IMR-90 (cell line): Measurements from ENCODE around the gene PLCL2. TPM values are rescaled to one million over a fixed set of nuclear protein-coding genes. Genes with fewer than 3 reads are reported as not detected.

Source experiments
- ATAC-seq: fragments of 200-7000 bp; cut with Tn5 transposase; 2 replicates; pipeline ENCODE4 v1.9.1; 2020; ENCODE audit warnings: low read depth, mild to moderate bottlenecking, moderate library complexity
- BruUV-seq: library from RNA; stranded (reverse); fragments of 400-500 nt; replicated peaks from 2 replicates; lab custom pipeline; 2021; lab: Mats Ljungman, UMichigan
- CTCF ChIA-PET: fragments of 300-600 bp; formaldehyde crosslinking; extraction: SDS; loops from one replicate; lab custom pipeline; 2021; ENCODE audit warnings: antibody characterized with exemption; lab: Yijun Ruan, JAX
- POLR2A ChIA-PET: fragments of 300-600 bp; sonication (Branson Sonifier 250); formaldehyde crosslinking; loops from one replicate; lab custom pipeline; 2022; ENCODE audit warnings: antibody characterized with exemption; ENCODE audit not compliant: unreplicated experiment; lab: Charles Lee
- DNase-seq: peaks from one replicate; pipeline ENCODE4 v3.0.0; 2013
- H2AFZ ChIP-seq: replicated peaks from 2 replicates; pipeline ENCODE3; 2013; ENCODE audit warnings: low read length, mild to moderate bottlenecking; ENCODE audit not compliant: poor library complexity
- H2AK5ac ChIP-seq: 2 replicates; pipeline ENCODE4 v1.6.1; 2013; ENCODE audit warnings: low read depth, low read length, inconsistent platforms
- H2AK9ac ChIP-seq: replicated peaks from 2 replicates; pipeline ENCODE3; 2013; ENCODE audit warnings: mild to moderate bottlenecking, low read depth, low read length, moderate library complexity; ENCODE audit not compliant: poor library complexity
- H2BK120ac ChIP-seq: 2 replicates; pipeline ENCODE4 v1.6.1; 2013; ENCODE audit warnings: low read depth, low read length, inconsistent platforms
- H2BK15ac ChIP-seq: 3 replicates; pipeline ENCODE4 v1.6.1; 2013; ENCODE audit warnings: low read depth, low read length, inconsistent platforms
- H2BK20ac ChIP-seq: 2 replicates; pipeline ENCODE4 v1.6.1; 2013; ENCODE audit warnings: low read depth, mild to moderate bottlenecking, inconsistent platforms, low read length, moderate library complexity
- H2BK5ac ChIP-seq: 2 replicates; pipeline ENCODE4 v1.6.1; 2013; ENCODE audit warnings: mild to moderate bottlenecking, low read depth, low read length, inconsistent platforms; ENCODE audit not compliant: poor library complexity, severe bottlenecking
- H3K14ac ChIP-seq: replicated peaks from 2 replicates; pipeline ENCODE4 v1.6.1; 2013; ENCODE audit warnings: low read depth, low read length, inconsistent platforms
- H3K18ac ChIP-seq: 2 replicates; pipeline ENCODE4 v1.6.1; 2013; ENCODE audit warnings: low read depth, low read length, control low read depth
- H3K23ac ChIP-seq: 2 replicates; pipeline ENCODE4 v1.6.1; 2013; ENCODE audit warnings: low read depth, low read length, inconsistent platforms
- H3K27ac ChIP-seq: 2 replicates; pipeline ENCODE4 v1.5.1; 2013; ENCODE audit warnings: mild to moderate bottlenecking, control low read depth, low read length; ENCODE audit not compliant: insufficient read depth
- H3K27me3 ChIP-seq: 2 replicates; pipeline ENCODE4 v1.6.1; 2013; ENCODE audit warnings: low read length; ENCODE audit not compliant: control insufficient read depth, insufficient read depth
- H3K36me3 ChIP-seq: 2 replicates; pipeline ENCODE4 v1.6.1; 2013; ENCODE audit warnings: low read length, mixed read lengths; ENCODE audit not compliant: control insufficient read depth, insufficient read depth
- H3K4ac ChIP-seq: 2 replicates; pipeline ENCODE4 v1.6.1; 2013; ENCODE audit warnings: low read depth, low read length, inconsistent platforms
- H3K4me1 ChIP-seq: 2 replicates; pipeline ENCODE4 v1.6.1; 2013; ENCODE audit warnings: low read length, mixed read lengths; ENCODE audit not compliant: control insufficient read depth, insufficient read depth
- H3K4me2 ChIP-seq: 2 replicates; pipeline ENCODE4 v1.6.1; 2013; ENCODE audit warnings: low read depth, mild to moderate bottlenecking, control low read depth, low read length, moderate library complexity
- H3K4me3 ChIP-seq: 2 replicates; pipeline ENCODE4 v1.5.1; 2013; ENCODE audit warnings: low read depth, mild to moderate bottlenecking, control low read depth, low read length, moderate library complexity; ENCODE audit not compliant: insufficient read depth
- H3K56ac ChIP-seq: 2 replicates; pipeline ENCODE4 v1.6.1; 2013; ENCODE audit warnings: low read length, inconsistent platforms; ENCODE audit not compliant: insufficient read depth; ENCODE audit errors: extremely low read depth
- H3K79me1 ChIP-seq, 2 experiments: 2 replicates each; pipeline ENCODE4 v1.6.1; 2013; ENCODE audit warnings: low read length in 2 of 2, inconsistent platforms in 1 of 2, low read depth in 1 of 2
- H3K9ac ChIP-seq: 2 replicates; pipeline ENCODE4 v1.6.1; 2013; ENCODE audit warnings: low read depth, low read length, control low read depth
- H3K9me1 ChIP-seq: 2 replicates; pipeline ENCODE4 v1.6.1; 2013; ENCODE audit warnings: low read length, inconsistent platforms; ENCODE audit not compliant: insufficient read depth
- H3K9me3 ChIP-seq: 2 replicates; pipeline ENCODE4 v1.6.1; 2013; ENCODE audit warnings: low read length; ENCODE audit not compliant: control insufficient read depth, insufficient read depth
- H4K20me1 ChIP-seq: 2 replicates; pipeline ENCODE4 v1.6.1; 2013; ENCODE audit warnings: low read length, inconsistent platforms; ENCODE audit not compliant: insufficient read depth
- H4K5ac ChIP-seq: 2 replicates; pipeline ENCODE4 v1.6.1; 2013; ENCODE audit warnings: mild to moderate bottlenecking, low read depth, low read length, control low read depth
- H4K8ac ChIP-seq, 2 experiments: 2 replicates each; pipeline ENCODE4 v1.6.1; 2013; ENCODE audit warnings: low read depth in 2 of 2, low read length in 2 of 2, control low read depth in 1 of 2, inconsistent platforms in 1 of 2
- H4K91ac ChIP-seq: 2 replicates; pipeline ENCODE4 v1.6.1; 2013; ENCODE audit warnings: low read depth, low read length, inconsistent platforms; ENCODE audit not compliant: insufficient read depth
- BHLHE40 ChIP-seq: fragments of 150-350 bp; IDR thresholded peaks from 2 replicates; pipeline ENCODE4 v1.6.1; 2016; ENCODE audit warnings: mild to moderate bottlenecking, low read depth, low read length
- CEBPB ChIP-seq: IDR thresholded peaks from 2 replicates; pipeline ENCODE4 v1.6.1; 2012; ENCODE audit warnings: low read depth, low read length, improper control_type of control experiment
- CTCF ChIP-seq: conservative IDR thresholded peaks from 2 replicates; pipeline ENCODE4 v1.5.1; 2012; ENCODE audit warnings: mild to moderate bottlenecking, low read depth, low read length, improper control_type of control experiment
- ELK1 ChIP-seq: fragments of 150-350 bp; IDR thresholded peaks from 2 replicates; pipeline ENCODE4 v1.6.1; 2016; ENCODE audit warnings: low read depth, mild to moderate bottlenecking, low read length, moderate library complexity, borderline replicate concordance
- FOS ChIP-seq: fragments of 150-350 bp; IDR thresholded peaks from 2 replicates; pipeline ENCODE4 v1.6.1; 2016; ENCODE audit warnings: low read depth, low read length
- MAFK ChIP-seq: IDR thresholded peaks from 2 replicates; pipeline ENCODE4 v1.6.1; 2012; ENCODE audit warnings: low read depth, low read length, improper control_type of control experiment
- MAZ ChIP-seq: IDR thresholded peaks from 2 replicates; pipeline ENCODE4 v1.6.1; 2012; ENCODE audit warnings: low read depth, mild to moderate bottlenecking, low read length, improper control_type of control experiment, moderate library complexity, borderline replicate concordance
- MXI1 ChIP-seq: IDR thresholded peaks from 2 replicates; pipeline ENCODE4 v1.6.1; 2012; ENCODE audit warnings: low read depth, mild to moderate bottlenecking, low read length, moderate library complexity, borderline replicate concordance
- NFE2L2 ChIP-seq: fragments of 150-350 bp; IDR thresholded peaks from 2 replicates; pipeline ENCODE4 v1.6.1; 2016; ENCODE audit warnings: low read depth, mild to moderate bottlenecking, low read length
- RAD21 ChIP-seq: IDR thresholded peaks from 2 replicates; pipeline ENCODE4 v1.6.1; 2012; ENCODE audit warnings: low read length, improper control_type of control experiment
- RCOR1 ChIP-seq: IDR thresholded peaks from 2 replicates; pipeline ENCODE4 v1.6.1; 2012; ENCODE audit warnings: mild to moderate bottlenecking, low read length, improper control_type of control experiment; ENCODE audit not compliant: insufficient replicate concordance
- RFX5 ChIP-seq: IDR thresholded peaks from 2 replicates; pipeline ENCODE4 v1.8.0; 2012; ENCODE audit warnings: low read depth, mild to moderate bottlenecking, low read length, moderate library complexity
- WGBS, 2 experiments: methylation state at CpG; one replicate each; pipeline versions ENCODE4 v1.1.5 to v1.1.7; 2013; ENCODE audit warnings: missing lambda C conversion rate in 2 of 2; ENCODE audit not compliant: insufficient read length in 1 of 2; ENCODE audit errors: extremely low coverage in 2 of 2; 5-methylcytosine and 5-hydroxymethylcytosine counted together
- dilution Hi-C: fragments of 300-500 bp; cut with HindIII; formaldehyde crosslinking; loops from one replicate; pipeline ENCODE4 v1.14.3; 2018; ENCODE audit warnings: low sequenced_read_pairs; ENCODE audit not compliant: unreplicated experiment
- in situ Hi-C: fragments of 300-500 bp; cut with MboI; formaldehyde crosslinking; loops from 3 replicates; pipeline ENCODE4 v1.14.3; 2019; ENCODE audit warnings: low sequenced_read_pairs, inconsistent platforms, mixed read lengths
- intact Hi-C: fragments of 100-400 bp; cut with micrococcal nuclease; formaldehyde crosslinking; loops from 2 replicates; pipeline ENCODE4 v1.10.0; 2022
- polyA plus RNA-seq, 3 experiments: library from polyadenylated mRNA; depleted of rRNA; stranded (reverse); fragments of >200 nt; gene quantifications; 2 replicates each; pipeline ENCODE4 v1.2.3, GENCODE V29; 2012; ENCODE audit warnings: low replicate concordance in 1 of 3
- total RNA-seq: library from RNA; depleted of rRNA; stranded (reverse); fragments of >200 nt; gene quantifications from 2 replicates; pipeline ENCODE4 v1.2.3, GENCODE V29; 2012

The PLCL2 gene
- total and polyA plus RNA-seq, 2 of the 4 experiments (the other 2 are of a cell fraction): 0.92 to 3.8 TPM

DNA sequence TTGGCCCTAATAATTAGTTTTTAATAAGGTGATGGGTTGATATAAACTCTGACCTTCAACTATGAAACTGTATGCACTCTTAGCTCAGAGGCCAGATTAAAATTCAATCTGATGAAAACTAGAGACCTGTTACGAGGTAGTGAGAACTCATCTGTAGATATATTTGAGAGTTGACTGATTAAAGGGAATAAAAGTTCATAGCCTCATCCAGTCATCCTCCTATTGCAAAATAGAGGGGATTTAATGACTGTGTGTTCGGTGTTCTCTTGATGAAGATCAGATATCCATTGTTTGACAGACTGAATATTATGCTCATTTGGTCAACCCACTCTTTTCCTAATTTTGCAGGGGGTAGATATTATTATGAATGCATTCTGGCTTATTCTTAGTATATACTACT is 23.3 kb upstream of the PLCL2 start:
- H3K9me3 ChIP-seq: no peaks in the 10 kb centered on the region
- no peak overlapping the region for H3K23ac ChIP-seq
- WGBS, 2 experiments: 60% methylated on average over 1 of the region's 2 CpGs; no CpG with 5 or more reads in 1 of the 2 experiments
- H2BK120ac ChIP-seq: no peak overlapping the region
- H2AK9ac ChIP-seq: no peak overlapping the region
- H2AFZ ChIP-seq: no peak overlapping the region
- H4K20me1 ChIP-seq: no peaks in the 10 kb centered on the region
- no peaks in the 10 kb centered on the region for H3K36me3 ChIP-seq
- H2AK5ac ChIP-seq: no peak overlapping the region
- no peak overlapping the region for H2BK5ac ChIP-seq
- in situ Hi-C loops (no loop called here), intact Hi-C loops (no loop called here), dilution Hi-C loops (no loop called here)
- H3K18ac ChIP-seq: no peak overlapping the region
- DNase-seq (no peak), ATAC-seq (no peak)
- no peak overlapping the region for H3K4me2 ChIP-seq
- POLR2A ChIA-PET: no interaction called here
- H3K56ac ChIP-seq: no peak overlapping the region
- H3K9ac ChIP-seq: no peak overlapping the region
- BruUV-seq: no TSS peak
- no peaks in the 10 kb centered on the region for H3K4me1 ChIP-seq
- no peak overlapping the region for H3K4ac ChIP-seq
- H4K5ac ChIP-seq: no peak overlapping the region
- CTCF ChIA-PET: interaction anchor here (0.5 kb wide), 1 partner anchor 938 kb away, joined by 4 read pairs; no protein-coding TSS in a partner anchor
- H3K4me3 ChIP-seq: no peak overlapping the region
- no peaks in the 10 kb centered on the region for H3K9me1 ChIP-seq
- H3K27me3 ChIP-seq: peaks cover 2% of the 10 kb centered on the region; the same call in 1 of the 2 replicates
- TF ChIP-seq MAFK: no peak
- no peak for TF ChIP-seq MAZ
- TF ChIP-seq CTCF: no peak
- no peak for TF ChIP-seq NFE2L2
- TF ChIP-seq RCOR1: no peak
- no peak for TF ChIP-seq RAD21
- no peak for TF ChIP-seq MXI1
- TF ChIP-seq CEBPB: no peak
- TF ChIP-seq FOS: no peak
- no peak for TF ChIP-seq BHLHE40
- TF ChIP-seq ELK1: no peak
- TF ChIP-seq RFX5: no peak
- H4K91ac ChIP-seq: no peak overlapping the region
- no peaks in the 10 kb centered on the region for H3K79me1 ChIP-seq
- no peak overlapping the region for H2BK20ac ChIP-seq
- no peak overlapping the region for H3K14ac ChIP-seq
- no peak overlapping the region for H4K8ac ChIP-seq
- H3K27ac ChIP-seq: no peak overlapping the region
- H2BK15ac ChIP-seq: no peak overlapping the region
